ENCODE measurements around the gene NOS1AP.

DNA sequence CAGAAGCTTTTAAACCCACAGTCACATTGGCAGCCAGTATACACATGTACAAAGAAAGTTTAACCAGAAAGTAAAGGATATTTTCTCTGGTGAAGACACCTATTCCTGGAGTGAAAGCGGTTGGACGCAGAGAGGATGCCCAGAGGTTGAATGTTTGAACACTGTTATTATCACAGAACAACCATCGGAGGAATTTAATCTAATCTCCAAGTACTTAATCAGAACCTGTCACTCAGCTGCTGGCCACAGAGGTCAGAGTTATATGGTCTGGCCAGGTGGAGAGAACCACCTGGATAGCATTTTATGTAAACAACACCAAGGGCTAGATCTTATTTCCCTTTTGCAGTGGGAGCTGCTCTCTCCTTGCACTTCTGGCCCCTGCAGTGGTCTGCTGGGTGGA, 277.8 kb downstream of the NOS1AP start:
- TF ChIP-seq, protein P1, sequence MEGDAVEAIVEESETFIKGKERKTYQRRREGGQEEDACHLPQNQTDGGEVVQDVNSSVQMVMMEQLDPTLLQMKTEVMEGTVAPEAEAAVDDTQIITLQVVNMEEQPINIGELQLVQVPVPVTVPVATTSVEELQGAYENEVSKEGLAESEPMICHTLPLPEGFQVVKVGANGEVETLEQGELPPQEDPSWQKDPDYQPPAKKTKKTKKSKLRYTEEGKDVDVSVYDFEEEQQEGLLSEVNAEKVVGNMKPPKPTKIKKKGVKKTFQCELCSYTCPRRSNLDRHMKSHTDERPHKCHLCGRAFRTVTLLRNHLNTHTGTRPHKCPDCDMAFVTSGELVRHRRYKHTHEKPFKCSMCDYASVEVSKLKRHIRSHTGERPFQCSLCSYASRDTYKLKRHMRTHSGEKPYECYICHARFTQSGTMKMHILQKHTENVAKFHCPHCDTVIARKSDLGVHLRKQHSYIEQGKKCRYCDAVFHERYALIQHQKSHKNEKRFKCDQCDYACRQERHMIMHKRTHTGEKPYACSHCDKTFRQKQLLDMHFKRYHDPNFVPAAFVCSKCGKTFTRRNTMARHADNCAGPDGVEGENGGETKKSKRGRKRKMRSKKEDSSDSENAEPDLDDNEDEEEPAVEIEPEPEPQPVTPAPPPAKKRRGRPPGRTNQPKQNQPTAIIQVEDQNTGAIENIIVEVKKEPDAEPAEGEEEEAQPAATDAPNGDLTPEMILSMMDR (IDR thresholded peaks at IDR 0.05) = no peak
- no peak for TF ChIP-seq POLR2A (IDR thresholded peaks at IDR 0.05)
